Measurements from ENCODE around the gene SNED1. TPM values are rescaled to one million over a fixed set of nuclear protein-coding genes. Genes with fewer than 3 reads are reported as not detected.

SNED1 gene
- total RNA-seq, 1 donor from 2014 or later, result 6.1 TPM

DNA sequence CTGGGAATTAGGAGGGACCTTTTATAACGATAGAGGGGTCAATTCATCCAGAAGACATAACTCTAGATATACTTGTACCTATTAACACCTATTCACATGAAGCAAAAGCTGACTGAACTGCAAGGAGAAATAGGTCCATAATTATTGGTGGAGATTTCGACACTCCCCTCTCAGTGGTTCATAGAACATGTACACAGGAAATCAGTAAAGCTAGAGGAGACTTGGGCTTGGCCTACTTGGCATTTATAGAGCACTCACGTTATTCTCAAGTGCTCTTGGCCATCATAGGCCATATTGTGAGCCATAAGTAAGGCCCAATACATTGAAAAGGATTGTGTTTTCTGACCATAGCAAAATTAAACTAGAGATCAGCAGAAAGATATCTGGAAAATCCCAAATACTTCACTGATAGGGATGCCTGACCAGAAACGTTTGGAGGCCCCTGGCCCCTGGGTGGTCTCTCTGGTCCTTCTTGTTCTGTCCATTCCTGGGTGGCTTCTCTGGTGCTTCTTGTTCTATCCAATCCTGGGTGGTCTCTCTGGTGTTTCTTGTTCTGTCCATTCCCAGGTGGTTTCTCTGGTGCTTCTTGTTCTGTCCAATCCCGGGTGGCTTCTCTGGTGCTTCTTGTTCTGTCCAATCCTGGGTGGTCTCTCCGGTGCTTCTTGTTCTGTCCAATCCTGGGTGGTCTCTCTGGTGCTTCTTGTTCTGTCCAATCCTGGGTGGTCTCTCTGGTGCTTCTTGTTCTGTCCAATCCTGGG, 49.0 kb downstream of the SNED1 start:
- Histone ChIP-seq H3K27me3 (ENCODE audit: low read depth) (no peaks in the 10 kb centered on the region), H3K36me3 (peaks cover 65% of the 10 kb centered on the region), H3K4me1 (no peaks in the 10 kb centered on the region), H3K27ac (replicated peaks) (no peak overlapping the region), H3K4me3 (no peak overlapping the region), H3K9me3 (replicated peaks) (peaks cover 16% of the 10 kb centered on the region)
- TF ChIP-seq, protein P1, sequence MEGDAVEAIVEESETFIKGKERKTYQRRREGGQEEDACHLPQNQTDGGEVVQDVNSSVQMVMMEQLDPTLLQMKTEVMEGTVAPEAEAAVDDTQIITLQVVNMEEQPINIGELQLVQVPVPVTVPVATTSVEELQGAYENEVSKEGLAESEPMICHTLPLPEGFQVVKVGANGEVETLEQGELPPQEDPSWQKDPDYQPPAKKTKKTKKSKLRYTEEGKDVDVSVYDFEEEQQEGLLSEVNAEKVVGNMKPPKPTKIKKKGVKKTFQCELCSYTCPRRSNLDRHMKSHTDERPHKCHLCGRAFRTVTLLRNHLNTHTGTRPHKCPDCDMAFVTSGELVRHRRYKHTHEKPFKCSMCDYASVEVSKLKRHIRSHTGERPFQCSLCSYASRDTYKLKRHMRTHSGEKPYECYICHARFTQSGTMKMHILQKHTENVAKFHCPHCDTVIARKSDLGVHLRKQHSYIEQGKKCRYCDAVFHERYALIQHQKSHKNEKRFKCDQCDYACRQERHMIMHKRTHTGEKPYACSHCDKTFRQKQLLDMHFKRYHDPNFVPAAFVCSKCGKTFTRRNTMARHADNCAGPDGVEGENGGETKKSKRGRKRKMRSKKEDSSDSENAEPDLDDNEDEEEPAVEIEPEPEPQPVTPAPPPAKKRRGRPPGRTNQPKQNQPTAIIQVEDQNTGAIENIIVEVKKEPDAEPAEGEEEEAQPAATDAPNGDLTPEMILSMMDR (IDR thresholded peaks at IDR 0.05; ENCODE audit: borderline replicate concordance), result no peak
- intact Hi-C loops (cut with micrococcal nuclease), result no loop called here
- DNase-seq, result no peak

DNA sequence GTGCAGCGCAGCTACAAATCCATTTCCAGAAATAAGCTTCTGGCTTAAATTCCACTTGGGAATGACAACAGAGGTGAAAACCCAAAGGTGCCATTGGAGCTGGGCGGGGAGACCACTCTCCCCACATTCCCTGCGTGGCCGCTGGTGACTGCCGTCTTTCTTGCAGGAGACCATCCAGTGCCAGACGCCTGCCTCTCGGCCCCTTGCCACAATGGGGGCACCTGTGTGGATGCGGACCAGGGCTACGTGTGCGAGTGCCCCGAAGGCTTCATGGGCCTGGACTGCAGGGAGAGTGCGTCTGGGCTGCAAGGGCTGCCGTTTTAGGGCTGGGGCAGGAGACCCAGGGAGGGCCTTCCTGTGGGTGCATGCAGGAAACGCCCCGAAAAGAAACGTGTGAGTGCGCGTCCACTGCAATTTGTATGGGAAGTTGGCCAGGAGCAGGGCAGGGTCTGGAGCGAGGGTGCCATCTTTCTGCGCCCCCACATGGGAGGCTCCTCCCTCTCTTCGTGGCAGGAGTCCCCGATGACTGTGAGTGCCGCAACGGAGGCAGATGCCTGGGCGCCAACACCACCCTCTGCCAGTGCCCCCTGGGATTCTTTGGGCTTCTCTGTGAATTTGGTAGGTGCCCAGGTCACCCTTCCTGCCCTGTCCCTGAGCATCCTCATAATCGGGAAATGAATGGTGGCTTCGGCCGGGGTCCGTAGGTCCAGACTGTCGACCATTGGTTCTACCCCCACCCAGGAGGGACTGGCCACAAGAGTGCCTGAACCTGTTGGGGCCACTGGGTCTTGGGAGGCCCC, 49.9 kb downstream of the SNED1 start:
- intact Hi-C loops (cut with micrococcal nuclease), result no loop called here
- no peak overlapping the region for H3K27ac ChIP-seq (replicated peaks)

GRCh38 chr2:241048949-241049343, 50.5 kb downstream of the SNED1 start:
- intact Hi-C loops (cut with micrococcal nuclease), result no loop called here
- Histone ChIP-seq H3K36me3 (peaks cover 63% of the 10 kb centered on the region), H3K27me3 (ENCODE audit: low read depth) (no peaks in the 10 kb centered on the region), H3K4me1 (no peaks in the 10 kb centered on the region), H3K9me3 (replicated peaks) (peaks cover 16% of the 10 kb centered on the region), H3K4me3 (no peak overlapping the region), H3K27ac (replicated peaks) (no peak overlapping the region)
- TF ChIP-seq, protein P1 (IDR thresholded peaks at IDR 0.05; ENCODE audit: borderline replicate concordance), result no peak
- DNase-seq, result no peak

More for the DNA sequence above, 49.9 kb downstream of the SNED1 start:
- peaks cover 16% of the 10 kb centered on the region for H3K9me3 ChIP-seq (replicated peaks)
- H3K27me3 ChIP-seq (ENCODE audit: low read depth), result no peaks in the 10 kb centered on the region
- TF ChIP-seq, protein P1 (IDR thresholded peaks at IDR 0.05; ENCODE audit: borderline replicate concordance), result no peak
- peaks cover 65% of the 10 kb centered on the region for H3K36me3 ChIP-seq
- H3K4me3 ChIP-seq, result no peak overlapping the region
- no peaks in the 10 kb centered on the region for H3K4me1 ChIP-seq
- DNase-seq, result no peak

DNA sequence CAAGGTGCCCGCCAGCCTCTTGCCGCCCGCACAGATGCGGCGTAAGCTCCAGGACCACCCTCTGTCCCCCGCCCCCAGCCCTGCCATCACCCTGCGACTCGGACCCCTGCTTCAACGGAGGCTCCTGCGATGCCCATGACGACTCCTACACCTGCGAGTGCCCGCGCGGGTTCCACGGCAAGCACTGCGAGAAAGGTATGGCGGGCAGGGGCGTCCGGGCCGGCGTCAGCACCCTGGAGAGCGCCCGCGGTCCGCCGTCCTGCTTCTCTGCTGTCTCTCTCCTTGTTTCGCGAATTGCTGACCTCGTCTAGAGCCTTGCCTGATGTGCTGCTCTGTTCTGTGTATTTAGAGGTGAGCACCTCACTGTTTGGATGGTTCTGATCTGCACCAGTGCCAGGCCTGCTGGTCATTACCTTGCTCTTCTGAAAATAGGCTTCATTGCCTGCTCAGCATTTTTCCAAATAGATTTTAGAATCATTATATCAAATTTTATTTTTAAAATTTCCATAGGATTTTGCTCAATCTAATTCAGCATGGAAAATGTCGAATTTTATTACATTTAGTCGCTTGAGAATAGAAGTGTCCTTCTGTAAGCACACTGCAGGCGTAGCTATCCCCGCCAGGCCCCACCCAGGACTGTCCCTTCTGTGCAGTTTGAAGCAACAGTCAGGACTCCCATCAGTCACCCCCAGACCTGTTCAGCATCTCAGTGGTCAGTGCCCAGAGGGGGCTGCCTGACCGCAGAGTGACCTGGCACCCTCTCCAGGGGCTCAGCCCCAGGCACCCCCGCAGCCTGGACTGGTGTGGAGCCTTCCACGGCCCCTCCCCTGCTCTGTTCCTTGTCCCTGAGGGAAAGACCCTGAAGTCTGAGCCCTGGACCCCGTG, 51.6 kb downstream of the SNED1 start:
- Histone ChIP-seq H3K27ac (replicated peaks) (no peak overlapping the region), H3K36me3 (peaks cover 54% of the 10 kb centered on the region), H3K27me3 (ENCODE audit: low read depth) (no peaks in the 10 kb centered on the region), H3K9me3 (replicated peaks) (peaks cover 9% of the 10 kb centered on the region), H3K4me1 (no peaks in the 10 kb centered on the region), H3K4me3 (no peak overlapping the region)
- intact Hi-C loops (cut with micrococcal nuclease), result no loop called here
- DNase-seq, result no peak
- TF ChIP-seq, protein P1 (IDR thresholded peaks at IDR 0.05; ENCODE audit: borderline replicate concordance), result no peak

All from left ventricle myocardium inferior (tissue), 1 donor.